Measurements from ENCODE around the gene TRAF5.

TRAF5 gene

GRCh38 chr1:211333906-211334305 is 7.3 kb downstream of the TRAF5 start:
- Histone ChIP-seq H3K27me3 (ENCODE audit: control insufficient read depth in 5 of 5, insufficient read depth in 4 of 5, low read length in 5 of 5) (no peaks in the 10 kb centered on the region), H3K4me1 (ENCODE audit: control insufficient read depth in 5 of 5, insufficient read depth in 5 of 5, low read length in 5 of 5) (peaks cover 3 to 28% (median 6%) of the 10 kb centered on the region in 5 donors), H3K9ac (ENCODE audit: low read length in 5 of 5) (no peak overlapping the region), H3K9me3 (ENCODE audit: control insufficient read depth in 5 of 5, low read length in 5 of 5) (no peaks in the 10 kb centered on the region), H3K27ac (ENCODE audit: low read depth, low read length) (no peak overlapping the region), H3K4me3 (ENCODE audit: low read depth in 1 of 5, low read length in 5 of 5) (no peak overlapping the region), H3K36me3 (ENCODE audit: control insufficient read depth in 5 of 5, insufficient read depth in 5 of 5, low read length in 5 of 5) (peaks cover 0 to 3% (median 0%) of the 10 kb centered on the region in 5 donors)

DNA sequence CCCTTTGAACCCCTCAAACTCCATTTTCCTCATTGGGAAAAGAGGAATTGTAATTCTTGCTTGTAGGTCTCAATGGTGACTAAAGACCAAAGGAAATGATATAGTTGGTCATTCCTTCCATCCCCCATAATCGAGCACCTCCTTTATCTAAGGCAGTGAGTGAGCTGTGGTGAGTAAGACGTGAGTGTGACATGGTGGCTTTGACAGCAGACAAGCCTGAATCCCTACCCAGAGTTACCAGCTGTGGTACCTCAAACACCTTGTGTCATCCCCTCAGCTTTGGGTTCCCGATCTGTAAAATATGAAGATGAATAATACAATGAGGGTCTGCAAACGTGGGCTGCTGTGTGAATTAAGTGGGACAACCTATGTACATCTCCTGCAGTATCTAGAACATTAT is 8.4 kb downstream of the TRAF5 start:
- no peak overlapping the region for H3K9ac ChIP-seq (ENCODE audit: low read length in 5 of 5)
- peaks cover 3 to 23% (median 6%) of the 10 kb centered on the region in 5 donors for H3K4me1 ChIP-seq (ENCODE audit: control insufficient read depth in 5 of 5, insufficient read depth in 5 of 5, low read length in 5 of 5)
- peaks cover 0 to under 1% (median 0%) of the 10 kb centered on the region in 5 donors for H3K36me3 ChIP-seq (ENCODE audit: control insufficient read depth in 5 of 5, insufficient read depth in 5 of 5, low read length in 5 of 5)
- H3K9me3 ChIP-seq (ENCODE audit: control insufficient read depth in 5 of 5, low read length in 5 of 5) = no peaks in the 10 kb centered on the region
- H3K27me3 ChIP-seq (ENCODE audit: control insufficient read depth in 5 of 5, insufficient read depth in 4 of 5, low read length in 5 of 5) = no peaks in the 10 kb centered on the region
- no peak overlapping the region for H3K27ac ChIP-seq (ENCODE audit: low read depth, low read length)
- no peak overlapping the region for H3K4me3 ChIP-seq (ENCODE audit: low read depth in 1 of 5, low read length in 5 of 5)

- no peak overlapping the region for H3K27ac ChIP-seq (ENCODE audit: low read depth, low read length)
- no peak overlapping the region for H3K9ac ChIP-seq (ENCODE audit: low read length in 5 of 5)
- no peaks in the 10 kb centered on the region for H3K27me3 ChIP-seq (ENCODE audit: control insufficient read depth in 5 of 5, insufficient read depth in 4 of 5, low read length in 5 of 5)
- H3K36me3 ChIP-seq (ENCODE audit: control insufficient read depth in 5 of 5, insufficient read depth in 5 of 5, low read length in 5 of 5) = no peaks in the 10 kb centered on the region
- H3K4me1 ChIP-seq (ENCODE audit: control insufficient read depth in 5 of 5, insufficient read depth in 5 of 5, low read length in 5 of 5) = peaks cover 3 to 23% (median 6%) of the 10 kb centered on the region in 5 donors
- H3K9me3 ChIP-seq (ENCODE audit: control insufficient read depth in 5 of 5, low read length in 5 of 5) = no peaks in the 10 kb centered on the region
- no peak overlapping the region for H3K4me3 ChIP-seq (ENCODE audit: low read depth in 1 of 5, low read length in 5 of 5)
Observed at GRCh38 chr1:211335522-211336157, 9.0 kb downstream of the TRAF5 start.

GRCh38 chr1:211336161-211336560 is 9.5 kb downstream of the TRAF5 start:
- Histone ChIP-seq H3K4me1 (ENCODE audit: control insufficient read depth in 5 of 5, insufficient read depth in 5 of 5, low read length in 5 of 5) (peaks cover 3 to 23% (median 11%) of the 10 kb centered on the region in 5 donors), H3K9ac (ENCODE audit: low read length in 5 of 5) (no peak overlapping the region), H3K27ac (ENCODE audit: low read depth, low read length) (no peak overlapping the region), H3K36me3 (ENCODE audit: control insufficient read depth in 5 of 5, insufficient read depth in 5 of 5, low read length in 5 of 5) (no peaks in the 10 kb centered on the region), H3K9me3 (ENCODE audit: control insufficient read depth in 5 of 5, low read length in 5 of 5) (no peaks in the 10 kb centered on the region), H3K4me3 (ENCODE audit: low read depth in 1 of 5, low read length in 5 of 5) (no peak overlapping the region), H3K27me3 (ENCODE audit: control insufficient read depth in 5 of 5, insufficient read depth in 4 of 5, low read length in 5 of 5) (no peaks in the 10 kb centered on the region)

- peaks cover 3 to 24% (median 13%) of the 10 kb centered on the region in 5 donors for H3K4me1 ChIP-seq (ENCODE audit: control insufficient read depth in 5 of 5, insufficient read depth in 5 of 5, low read length in 5 of 5)
- H3K9ac ChIP-seq (ENCODE audit: low read length in 5 of 5) = no peak overlapping the region
- H3K9me3 ChIP-seq (ENCODE audit: control insufficient read depth in 5 of 5, low read length in 5 of 5) = no peaks in the 10 kb centered on the region
- no peaks in the 10 kb centered on the region for H3K36me3 ChIP-seq (ENCODE audit: control insufficient read depth in 5 of 5, insufficient read depth in 5 of 5, low read length in 5 of 5)
- H3K27me3 ChIP-seq (ENCODE audit: control insufficient read depth in 5 of 5, insufficient read depth in 4 of 5, low read length in 5 of 5) = no peaks in the 10 kb centered on the region
- H3K27ac ChIP-seq (ENCODE audit: low read depth, low read length) = no peak overlapping the region
- no peak overlapping the region for H3K4me3 ChIP-seq (ENCODE audit: low read depth in 1 of 5, low read length in 5 of 5)
Observed at GRCh38 chr1:211336775-211337174, 10.1 kb downstream of the TRAF5 start.

- Histone ChIP-seq H3K9me3 (ENCODE audit: control insufficient read depth in 5 of 5, low read length in 5 of 5) (no peaks in the 10 kb centered on the region), H3K4me1 (ENCODE audit: control insufficient read depth in 5 of 5, insufficient read depth in 5 of 5, low read length in 5 of 5) (peaks cover 0 to 17% (median 8%) of the 10 kb centered on the region in 5 donors), H3K27ac (ENCODE audit: low read depth, low read length) (no peak overlapping the region), H3K4me3 (ENCODE audit: low read depth in 1 of 5, low read length in 5 of 5) (no peak overlapping the region), H3K27me3 (ENCODE audit: control insufficient read depth in 5 of 5, insufficient read depth in 4 of 5, low read length in 5 of 5) (no peaks in the 10 kb centered on the region), H3K36me3 (ENCODE audit: control insufficient read depth in 5 of 5, insufficient read depth in 5 of 5, low read length in 5 of 5) (no peaks in the 10 kb centered on the region), H3K9ac (ENCODE audit: low read length in 5 of 5) (no peak overlapping the region)
Observed at GRCh38 chr1:211337430-211338223, 11.0 kb downstream of the TRAF5 start.

GRCh38 chr1:211338224-211338620 is 11.6 kb downstream of the TRAF5 start:
- Histone ChIP-seq H3K36me3 (ENCODE audit: control insufficient read depth in 5 of 5, insufficient read depth in 5 of 5, low read length in 5 of 5) (no peaks in the 10 kb centered on the region), H3K9me3 (ENCODE audit: control insufficient read depth in 5 of 5, low read length in 5 of 5) (no peaks in the 10 kb centered on the region), H3K4me1 (ENCODE audit: control insufficient read depth in 5 of 5, insufficient read depth in 5 of 5, low read length in 5 of 5) (peaks cover 0 to 17% (median 8%) of the 10 kb centered on the region in 5 donors), H3K27me3 (ENCODE audit: control insufficient read depth in 5 of 5, insufficient read depth in 4 of 5, low read length in 5 of 5) (no peaks in the 10 kb centered on the region), H3K27ac (ENCODE audit: low read depth, low read length) (no peak overlapping the region), H3K4me3 (ENCODE audit: low read depth in 1 of 5, low read length in 5 of 5) (no peak overlapping the region), H3K9ac (ENCODE audit: low read length in 5 of 5) (no peak overlapping the region)

DNA sequence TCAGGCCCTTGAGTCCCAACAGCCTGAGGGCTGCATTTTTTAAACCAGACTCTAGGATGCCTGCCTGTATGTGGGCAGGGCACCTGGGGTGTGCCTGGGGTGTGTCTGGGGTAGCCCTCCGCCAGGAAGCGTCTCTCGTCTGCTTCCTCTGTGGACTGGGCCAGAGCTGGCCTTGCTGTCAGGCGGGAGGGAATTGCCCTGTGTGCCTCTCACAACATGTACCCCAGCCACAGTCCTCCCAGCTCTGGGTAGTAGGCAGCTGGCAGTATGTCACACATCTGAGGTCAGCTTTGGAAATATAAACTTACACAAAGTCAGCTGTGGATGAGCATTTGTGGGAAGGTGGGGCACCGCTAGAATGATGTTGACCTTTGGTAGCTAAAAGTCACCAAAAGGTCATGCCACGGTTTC is 13.0 kb downstream of the TRAF5 start:
- H3K4me1 ChIP-seq (ENCODE audit: control insufficient read depth in 5 of 5, insufficient read depth in 5 of 5, low read length in 5 of 5) = peaks cover 0 to 21% (median 13%) of the 10 kb centered on the region in 5 donors
- no peak overlapping the region for H3K9ac ChIP-seq (ENCODE audit: low read length in 5 of 5)
- H3K27me3 ChIP-seq (ENCODE audit: control insufficient read depth in 5 of 5, insufficient read depth in 4 of 5, low read length in 5 of 5) = no peaks in the 10 kb centered on the region
- no peaks in the 10 kb centered on the region for H3K36me3 ChIP-seq (ENCODE audit: control insufficient read depth in 5 of 5, insufficient read depth in 5 of 5, low read length in 5 of 5)
- H3K9me3 ChIP-seq (ENCODE audit: control insufficient read depth in 5 of 5, low read length in 5 of 5) = no peaks in the 10 kb centered on the region
- no peak overlapping the region for H3K27ac ChIP-seq (ENCODE audit: low read depth, low read length)
- no peak overlapping the region for H3K4me3 ChIP-seq (ENCODE audit: low read depth in 1 of 5, low read length in 5 of 5)

DNA sequence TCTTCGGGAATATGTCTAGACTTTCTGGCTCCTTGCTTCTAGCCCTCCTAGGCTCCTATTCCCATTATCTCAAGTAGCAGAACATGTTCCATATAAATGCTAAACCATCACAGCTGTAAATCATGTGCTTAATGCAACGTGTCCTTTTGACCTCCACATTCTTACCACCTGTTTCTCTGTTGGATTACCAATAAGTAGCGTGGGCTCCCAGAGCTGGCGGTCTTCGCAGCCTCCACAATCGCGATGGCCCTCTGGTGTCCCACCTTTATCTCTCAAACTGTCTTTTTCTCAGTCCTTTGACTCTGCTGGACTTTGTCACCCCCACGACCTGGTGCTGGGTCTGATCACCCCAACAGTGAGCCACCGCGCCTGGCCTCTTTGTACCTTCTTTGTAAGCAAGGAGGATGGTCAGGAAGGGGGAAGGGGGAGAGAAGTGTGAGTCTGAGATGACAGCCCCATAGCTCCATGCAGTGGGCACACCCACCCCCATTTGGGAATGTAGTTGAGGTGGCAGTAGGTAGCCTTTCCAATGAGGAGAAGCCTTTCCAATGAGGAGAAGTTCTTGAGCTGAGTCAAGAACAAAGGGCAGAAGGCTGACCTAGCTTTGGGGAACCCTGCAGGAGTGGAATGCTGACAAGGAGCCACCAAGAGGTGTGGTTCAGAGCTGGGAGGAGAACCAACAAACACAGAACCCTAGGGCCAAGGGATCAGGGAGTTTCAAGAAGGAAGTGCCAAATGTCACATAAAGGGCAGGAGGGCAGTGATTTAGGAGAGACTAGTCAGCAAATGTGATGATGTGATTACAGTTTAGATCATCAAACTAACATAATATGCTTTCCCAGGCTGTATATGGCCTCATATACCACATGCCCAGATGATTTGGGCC is 14.2 kb downstream of the TRAF5 start:
- Histone ChIP-seq H3K9me3 (ENCODE audit: control insufficient read depth in 5 of 5, low read length in 5 of 5) (no peaks in the 10 kb centered on the region), H3K4me3 (ENCODE audit: low read depth in 1 of 5, low read length in 5 of 5) (no peak overlapping the region), H3K9ac (ENCODE audit: low read length in 5 of 5) (no peak overlapping the region), H3K36me3 (ENCODE audit: control insufficient read depth in 5 of 5, insufficient read depth in 5 of 5, low read length in 5 of 5) (no peaks in the 10 kb centered on the region), H3K27ac (ENCODE audit: low read depth, low read length) (no peak overlapping the region), H3K27me3 (ENCODE audit: control insufficient read depth in 5 of 5, insufficient read depth in 4 of 5, low read length in 5 of 5) (no peaks in the 10 kb centered on the region), H3K4me1 (ENCODE audit: control insufficient read depth in 5 of 5, insufficient read depth in 5 of 5, low read length in 5 of 5) (peaks cover 0 to 16% (median 11%) of the 10 kb centered on the region in 5 donors)

Data from subcutaneous abdominal adipose tissue (tissue), 5 donors.